GM23338 (cell line): ENCODE results near the gene PPIA. TPM values are rescaled to one million over a fixed set of nuclear protein-coding genes. Genes with fewer than 3 reads are reported as not detected.

Experiments used
- ATAC-seq: fragments of 200-7000 bp; cut with Tn5 transposase; 3 replicates; pipeline ENCODE4 v1.9.1; 2020
- DNase-seq: peaks from one replicate; pipeline ENCODE4 v3.0.0-alpha.2; 2015; ENCODE audit warnings: low spot score
- H2AFZ ChIP-seq: fragments of 200-600 bp; sonication (generic); 2 replicates; pipeline ENCODE4 v1.8.0; 2016; ENCODE audit warnings: antibody characterized with exemption, mild to moderate bottlenecking, moderate library complexity
- H3F3A ChIP-seq: fragments of 200-600 bp; sonication (generic); replicated peaks from 2 replicates; pipeline ENCODE4 v1.8.0; 2017; ENCODE audit warnings: antibody characterized with exemption, mixed run types, low read depth
- H3K27ac ChIP-seq: fragments of 200-600 bp; sonication (generic); 2 replicates; pipeline ENCODE4 v1.6.1; 2016; ENCODE audit warnings: low read depth
- H3K27me3 ChIP-seq: fragments of 200-600 bp; sonication (generic); 2 replicates; pipeline ENCODE4 v1.8.0; 2016; ENCODE audit warnings: mild to moderate bottlenecking, mixed run types, moderate library complexity; ENCODE audit not compliant: insufficient read depth
- H3K36me3 ChIP-seq: fragments of 200-600 bp; sonication (generic); 2 replicates; pipeline ENCODE4 v1.8.0; 2016; ENCODE audit warnings: mild to moderate bottlenecking; ENCODE audit not compliant: insufficient read depth
- H3K4me1 ChIP-seq: fragments of 200-600 bp; sonication (generic); 2 replicates; pipeline ENCODE4 v1.8.0; 2016; ENCODE audit warnings: mild to moderate bottlenecking, moderate library complexity; ENCODE audit not compliant: insufficient read depth
- H3K4me2 ChIP-seq: fragments of 200-600 bp; sonication (generic); 2 replicates; pipeline ENCODE4 v1.7.1; 2017; ENCODE audit warnings: mixed run types
- H3K4me3 ChIP-seq: fragments of 200-600 bp; sonication (generic); 2 replicates; pipeline ENCODE4 v1.6.1; 2016; ENCODE audit warnings: mixed run types
- H3K79me2 ChIP-seq: fragments of 200-600 bp; sonication (generic); replicated peaks from 2 replicates; pipeline ENCODE4 v1.8.0; 2017; ENCODE audit warnings: mild to moderate bottlenecking; ENCODE audit not compliant: insufficient read depth
- H3K9me2 ChIP-seq: fragments of 200-600 bp; sonication (generic); 2 replicates; pipeline ENCODE4 v1.8.0; 2017; ENCODE audit not compliant: insufficient read depth
- H4K20me1 ChIP-seq: fragments of 200-600 bp; sonication (generic); replicated peaks from 2 replicates; pipeline ENCODE4 v1.8.0; 2017; ENCODE audit warnings: mild to moderate bottlenecking; ENCODE audit not compliant: insufficient read depth
- H3K27ac Mint-ChIP-seq: 2 replicates; pipeline ENCODE4 v1.8.0; 2020; ENCODE audit warnings: inconsistent platforms, mild to moderate bottlenecking, moderate library complexity, mixed read lengths
- H3K27me3 Mint-ChIP-seq: 3 replicates; pipeline ENCODE4 v1.8.0; 2022; ENCODE audit warnings: low read depth, mild to moderate bottlenecking, moderate library complexity, mixed read lengths, inconsistent platforms; ENCODE audit not compliant: insufficient read depth, poor library complexity
- H3K36me3 Mint-ChIP-seq: 3 replicates; pipeline ENCODE4 v1.8.0; 2021; ENCODE audit warnings: low read depth, mild to moderate bottlenecking, inconsistent platforms, moderate library complexity, mixed read lengths
- H3K4me1 Mint-ChIP-seq: 3 replicates; pipeline ENCODE4 v1.8.0; 2020; ENCODE audit warnings: mild to moderate bottlenecking, inconsistent platforms, mixed read lengths
- H3K4me3 Mint-ChIP-seq: 3 replicates; pipeline ENCODE4 v1.8.0; 2021; ENCODE audit warnings: moderate library complexity, mild to moderate bottlenecking, inconsistent platforms, mixed read lengths
- H3K9me3 Mint-ChIP-seq: 3 replicates; pipeline ENCODE4 v1.8.0; 2020; ENCODE audit warnings: moderate library complexity, mild to moderate bottlenecking, inconsistent platforms, mixed read lengths
- CREB1 ChIP-seq: fragments of 250-450 bp; sonication (Bioruptor Pico); IDR thresholded peaks from 2 replicates; pipeline ENCODE4 v1.5.0; 2020; ENCODE audit warnings: low read depth, mild to moderate bottlenecking, moderate library complexity
- CTCF ChIP-seq, 2 experiments: fragments of 200-600 bp in 1 of 2; sonication (generic) in 1 of 2; conservative IDR thresholded peaks; 2 replicates each; pipeline versions ENCODE4 v1.5.1 to v1.6.1; 2016 to 2017; ENCODE audit warnings: antibody characterized with exemption in 2 of 2, low read depth in 2 of 2, mild to moderate bottlenecking in 2 of 2, moderate library complexity in 1 of 2
- ETS1 ChIP-seq: IDR thresholded peaks from 2 replicates; pipeline ENCODE4 v1.6.1; 2016; ENCODE audit warnings: antibody characterized with exemption
- EZH2 ChIP-seq: fragments of 200-600 bp; sonication (generic); IDR thresholded peaks from one replicate; pipeline ENCODE4 v1.8.0; 2017; ENCODE audit warnings: antibody characterized with exemption, mild to moderate bottlenecking, low read depth; ENCODE audit not compliant: unreplicated experiment
- EZH2phosphoT487 ChIP-seq: fragments of 200-600 bp; sonication (generic); IDR thresholded peaks from one replicate; pipeline ENCODE4 v1.8.1; 2018; ENCODE audit warnings: antibody characterized with exemption; ENCODE audit not compliant: unreplicated experiment
- JUNB ChIP-seq: IDR thresholded peaks from one replicate; pipeline ENCODE4 v1.6.1; 2016; ENCODE audit warnings: antibody characterized with exemption; ENCODE audit not compliant: unreplicated experiment
- NANOG ChIP-seq: IDR thresholded peaks from 2 replicates; pipeline ENCODE4 v1.6.1; 2016; ENCODE audit warnings: antibody characterized with exemption, borderline replicate concordance
- POLR2AphosphoS5 ChIP-seq: IDR thresholded peaks from 2 replicates; pipeline ENCODE4 v1.6.1; 2016; ENCODE audit warnings: antibody characterized with exemption, low read depth
- REST ChIP-seq: IDR thresholded peaks from one replicate; pipeline ENCODE4 v1.6.1; 2018; ENCODE audit warnings: antibody characterized with exemption; ENCODE audit not compliant: unreplicated experiment
- STAT1 ChIP-seq: IDR thresholded peaks from one replicate; pipeline ENCODE4 v1.6.1; 2016; ENCODE audit warnings: antibody characterized with exemption; ENCODE audit not compliant: unreplicated experiment
- ZNF114 ChIP-seq: fragments of 250-450 bp; sonication (Bioruptor Pico); IDR thresholded peaks from 2 replicates; pipeline ENCODE4 v1.5.0; 2020; ENCODE audit warnings: mild to moderate bottlenecking, moderate library complexity
- ZNF331 ChIP-seq: fragments of 250-450 bp; sonication (Bioruptor Pico); IDR thresholded peaks from 2 replicates; pipeline ENCODE4 v1.5.0; 2020; ENCODE audit warnings: low read depth, mild to moderate bottlenecking, moderate library complexity
- polyA plus RNA-seq: library from polyadenylated mRNA; unstranded; fragments of >200 nt; fragmentation: Nextera tagmentation; extraction: Ambion mirVana; gene quantifications from 2 replicates; pipeline ENCODE4 v1.2.1, GENCODE V29; 2016
- total RNA-seq: library from RNA; depleted of rRNA; stranded (reverse); fragments of >200 nt; shearing (Covaris generic); gene quantifications from 2 replicates; pipeline ENCODE4 v1.2.3, GENCODE V29; 2014

PPIA gene
- total and polyA plus RNA-seq, 2 experiments from 2014 or later: 4,367 to 6,524 TPM

- TF ChIP-seq REST: no peak
- TF ChIP-seq ETS1: no peak
- no peak for TF ChIP-seq CTCF (conservative IDR thresholded peaks at IDR 0.05; ENCODE audit: low read depth in 2 of 2)
- TF ChIP-seq EZH2phosphoT487: no peak
- TF ChIP-seq CREB1 (CRISPR knock-in tag): no peak
- no peak for TF ChIP-seq STAT1
- TF ChIP-seq NANOG: no peak
- no peak for TF ChIP-seq POLR2AphosphoS5
- TF ChIP-seq JUNB: no peak
These were observed 46.5 kb upstream of the PPIA start (continued) for GRCh38 chr7:44749992-44750391.

DNA sequence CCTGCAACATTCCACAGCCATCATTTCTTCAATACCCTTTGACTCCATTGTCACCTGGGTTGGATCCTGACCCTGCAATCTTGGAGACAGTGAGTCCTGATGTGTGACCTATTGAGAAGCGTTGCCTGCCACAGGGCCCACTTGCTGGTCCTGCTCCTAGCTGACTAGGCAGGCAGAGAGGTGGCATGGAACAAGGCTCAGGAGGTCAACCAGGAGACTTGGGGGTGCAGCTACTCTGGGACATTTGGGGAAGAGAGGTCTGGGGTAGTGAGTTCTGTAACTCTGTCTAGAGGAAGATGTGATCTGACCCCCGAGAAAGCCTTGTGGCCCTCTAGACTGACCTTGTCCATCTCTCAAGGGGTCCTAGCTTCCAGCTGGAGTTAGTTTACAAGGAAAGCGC, 46.1 kb upstream of the PPIA start:
- no peak overlapping the region for H3K27ac ChIP-seq
- peak overlapping the region; percentile 94; the same call in 1 of the 2 replicates for H3K4me2 ChIP-seq
- H3K27me3 Mint-ChIP-seq: peaks cover 6% of the 10 kb centered on the region
- no peak for TF ChIP-seq POLR2AphosphoS5
- no peak for TF ChIP-seq EZH2phosphoT487
- no peak for TF ChIP-seq ETS1
- TF ChIP-seq ZNF331: no peak
- no peak for TF ChIP-seq REST
- no peak for TF ChIP-seq NANOG
- TF ChIP-seq ZNF114 (CRISPR knock-in tag): no peak
- no peak for TF ChIP-seq CREB1 (CRISPR knock-in tag)
- TF ChIP-seq EZH2: no peak
- no peak for TF ChIP-seq STAT1

More for the DNA sequence above, 46.1 kb upstream of the PPIA start:
- H3K9me3 Mint-ChIP-seq: no peaks in the 10 kb centered on the region; the same call in 1 of the 3 replicates
- no peaks in the 10 kb centered on the region for H3K36me3 ChIP-seq
- H3F3A ChIP-seq: no peaks in the 10 kb centered on the region
- no peak overlapping the region; the same call in 1 of the 2 replicates for H3K27ac Mint-ChIP-seq
- no peak overlapping the region for H2AFZ ChIP-seq
- peaks cover 29% of the 10 kb centered on the region for H3K4me1 Mint-ChIP-seq
- H3K27me3 ChIP-seq: no peaks in the 10 kb centered on the region
- H3K4me3 Mint-ChIP-seq: peak overlapping the region; percentile 82
- H3K9me2 ChIP-seq: no peaks in the 10 kb centered on the region
- DNase-seq: no peak
- H3K79me2 ChIP-seq: peaks cover 53% of the 10 kb centered on the region
- peaks cover 28% of the 10 kb centered on the region for H4K20me1 ChIP-seq
- ATAC-seq: no peak
- H3K4me1 ChIP-seq: peaks cover 11% of the 10 kb centered on the region
- peaks cover 14% of the 10 kb centered on the region for H3K36me3 Mint-ChIP-seq
- H3K4me3 ChIP-seq: peak overlapping the region; percentile 92; the same call in 1 of the 2 replicates
